GM23248 (cell line): Measurements from ENCODE around the gene PRSS48.

ENCODE experiments used
- EZH2 ChIP-seq: fragments of 200-600 bp; sonication (generic); IDR thresholded peaks from 2 replicates; pipeline ENCODE4 v1.6.1; 2018; ENCODE audit warnings: antibody characterized with exemption, mild to moderate bottlenecking; ENCODE audit not compliant: insufficient read depth, poor library complexity, severe bottlenecking
- EZH2phosphoT487 ChIP-seq: fragments of 200-600 bp; sonication (generic); IDR thresholded peaks from 2 replicates; pipeline ENCODE4 v1.6.1; 2018; ENCODE audit warnings: antibody characterized with exemption, moderate library complexity, mild to moderate bottlenecking, low read depth; ENCODE audit not compliant: insufficient read depth

DNA sequence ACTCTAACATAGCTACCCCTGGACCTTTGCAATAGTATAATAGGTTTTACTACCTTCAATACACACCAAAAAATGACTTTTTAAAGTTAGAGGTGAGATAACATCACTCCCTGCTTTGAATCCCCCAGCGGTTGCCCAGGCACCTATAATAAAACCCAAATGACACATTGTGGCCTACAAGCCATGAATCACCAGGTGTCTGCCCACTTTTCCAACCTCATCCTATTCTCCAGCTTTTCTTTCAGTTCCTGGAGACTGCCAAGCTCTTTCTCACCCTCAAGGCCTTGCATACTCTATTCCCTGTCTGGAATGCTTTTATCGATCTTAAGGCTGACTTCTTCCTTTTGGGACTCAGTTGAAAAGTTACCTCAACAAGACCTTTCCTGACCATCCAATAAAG is 16.4 kb upstream of the PRSS48 start:
- no peak for TF ChIP-seq EZH2phosphoT487
- no peak for TF ChIP-seq EZH2
